Fibroblast of skin of back (primary cell): ENCODE measurements around the gene USF1.
"Not testable (repeated sequence)": the region's sequence is repeated elsewhere in the genome, so short reads cannot be mapped to it uniquely, and the experiment has no call there.

Experiments
- DNase-seq: peaks from one replicate; pipeline ENCODE4 v3.0.0-alpha.2; 2013

The USF1 gene

GRCh38 chr1:161047436-161048420 lies 2.0 kb upstream of the USF1 start:
- DNase-seq = no peak

- DNase-seq = no peak
Observed at GRCh38 chr1:161046605-161047228, 940 bp upstream of the USF1 start.

GRCh38 chr1:161044908-161045735 lies 655 bp downstream of the USF1 start:
- peak; percentile 64 for DNase-seq

GRCh38 chr1:161044535-161044907 lies 1.3 kb downstream of the USF1 start:
- DNase-seq = no peak

- no peak for DNase-seq
Observed at GRCh38 chr1:161039546-161039945, 6.2 kb downstream of the USF1 start.

GRCh38 chr1:161039154-161039545 lies 6.6 kb downstream of the USF1 start:
- DNase-seq = no peak

- DNase-seq = no peak
Observed at GRCh38 chr1:161038523-161039153, 7.1 kb downstream of the USF1 start, which contains the start of gene TSTD1. TSS of gene TSTD1 (minus strand) at chr1:161038964. CDS start at chr1:161038889, 75 bp downstream.

- DNase-seq = no peak
Observed at GRCh38 chr1:161037661-161038522, 7.9 kb downstream of the USF1 start.

GRCh38 chr1:161033751-161034150 lies 12.0 kb downstream of the USF1 start:
- no peak for DNase-seq

- DNase-seq = no peak
Observed at GRCh38 chr1:161032409-161032808, 13.4 kb downstream of the USF1 start.

GRCh38 chr1:161031874-161032273 lies 13.9 kb downstream of the USF1 start:
- DNase-seq = no peak

- not testable (repeated sequence) for DNase-seq
Observed at GRCh38 chr1:161029466-161029865, 16.3 kb downstream of the USF1 start.

GRCh38 chr1:161026954-161027353 lies 18.8 kb downstream of the USF1 start:
- not testable (repeated sequence) for DNase-seq

GRCh38 chr1:161022432-161022831 lies 23.3 kb downstream of the USF1 start:
- DNase-seq = not testable (repeated sequence)

- no peak for DNase-seq
Observed at GRCh38 chr1:161021970-161022353, 23.8 kb downstream of the USF1 start.

GRCh38 chr1:161021165-161021969 lies 24.4 kb downstream of the USF1 start:
- peak; percentile 9 for DNase-seq

- no peak for DNase-seq
Observed at GRCh38 chr1:161020509-161021164, 25.1 kb downstream of the USF1 start, which contains the start of gene F11R. TSS of gene F11R (minus strand) at chr1:161021152. CDS start at chr1:161021073, 79 bp downstream.

- no peak for DNase-seq
Observed at GRCh38 chr1:161019751-161020495, 25.9 kb downstream of the USF1 start.

GRCh38 chr1:161019111-161019660 lies 26.6 kb downstream of the USF1 start:
- not testable (repeated sequence) for DNase-seq
